Retinal pigment epithelial cell (primary cell): ENCODE results near the gene CREB5.

Experiments used
- DNase-seq: peaks from one replicate; pipeline ENCODE4 v3.0.0-alpha.2; 2010; ENCODE audit warnings: low read depth
- H3K4me3 ChIP-seq: 2 replicates; pipeline ENCODE4 v1.5.1; 2011; ENCODE audit warnings: mild to moderate bottlenecking, low read length, control low read depth, moderate library complexity
- TF ChIP-seq, protein P1 (sequence below): conservative IDR thresholded peaks from 2 replicates; pipeline ENCODE4 v1.5.1; 2011; ENCODE audit warnings: low read depth, low read length, control low read depth, inconsistent platforms

The CREB5 gene

DNA sequence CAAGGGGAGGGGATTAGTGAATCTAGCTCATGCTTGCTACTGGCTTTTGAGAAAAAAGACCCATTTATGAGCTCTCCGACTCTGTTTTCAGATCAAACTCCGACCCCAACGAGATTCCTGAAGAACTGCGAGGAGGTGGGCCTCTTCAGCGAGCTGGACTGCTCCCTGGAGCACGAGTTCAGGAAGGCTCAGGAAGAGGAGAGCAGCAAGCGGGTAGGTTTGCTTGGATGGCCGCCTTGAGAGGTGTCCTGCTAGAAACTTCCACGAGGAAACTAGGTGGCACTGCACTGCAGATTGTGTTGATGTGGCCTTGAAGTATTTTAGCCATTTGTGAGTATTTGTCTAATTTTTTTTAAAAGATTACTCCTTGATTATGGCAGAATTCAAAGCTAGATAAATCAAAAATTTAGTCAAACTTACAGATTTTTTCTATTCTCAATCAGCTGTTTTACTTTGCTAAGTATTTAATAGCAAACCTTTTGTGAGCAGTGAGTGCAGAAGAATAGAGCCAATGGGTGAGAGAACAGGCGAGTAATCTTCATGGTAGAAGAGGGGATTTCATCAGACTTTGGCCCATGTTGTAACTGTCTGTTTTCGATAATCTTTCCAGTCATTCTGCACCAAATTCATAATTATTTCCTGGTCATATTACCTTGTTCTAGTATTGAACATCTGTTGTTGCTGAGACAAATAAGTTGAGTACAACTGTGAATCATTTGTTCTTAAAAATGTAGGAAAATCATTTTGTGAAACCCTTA lies 95.4 kb downstream of the CREB5 start:
- TF ChIP-seq, protein P1, sequence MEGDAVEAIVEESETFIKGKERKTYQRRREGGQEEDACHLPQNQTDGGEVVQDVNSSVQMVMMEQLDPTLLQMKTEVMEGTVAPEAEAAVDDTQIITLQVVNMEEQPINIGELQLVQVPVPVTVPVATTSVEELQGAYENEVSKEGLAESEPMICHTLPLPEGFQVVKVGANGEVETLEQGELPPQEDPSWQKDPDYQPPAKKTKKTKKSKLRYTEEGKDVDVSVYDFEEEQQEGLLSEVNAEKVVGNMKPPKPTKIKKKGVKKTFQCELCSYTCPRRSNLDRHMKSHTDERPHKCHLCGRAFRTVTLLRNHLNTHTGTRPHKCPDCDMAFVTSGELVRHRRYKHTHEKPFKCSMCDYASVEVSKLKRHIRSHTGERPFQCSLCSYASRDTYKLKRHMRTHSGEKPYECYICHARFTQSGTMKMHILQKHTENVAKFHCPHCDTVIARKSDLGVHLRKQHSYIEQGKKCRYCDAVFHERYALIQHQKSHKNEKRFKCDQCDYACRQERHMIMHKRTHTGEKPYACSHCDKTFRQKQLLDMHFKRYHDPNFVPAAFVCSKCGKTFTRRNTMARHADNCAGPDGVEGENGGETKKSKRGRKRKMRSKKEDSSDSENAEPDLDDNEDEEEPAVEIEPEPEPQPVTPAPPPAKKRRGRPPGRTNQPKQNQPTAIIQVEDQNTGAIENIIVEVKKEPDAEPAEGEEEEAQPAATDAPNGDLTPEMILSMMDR: no peak
- DNase-seq: no peak
- no peak overlapping the region for H3K4me3 ChIP-seq

DNA sequence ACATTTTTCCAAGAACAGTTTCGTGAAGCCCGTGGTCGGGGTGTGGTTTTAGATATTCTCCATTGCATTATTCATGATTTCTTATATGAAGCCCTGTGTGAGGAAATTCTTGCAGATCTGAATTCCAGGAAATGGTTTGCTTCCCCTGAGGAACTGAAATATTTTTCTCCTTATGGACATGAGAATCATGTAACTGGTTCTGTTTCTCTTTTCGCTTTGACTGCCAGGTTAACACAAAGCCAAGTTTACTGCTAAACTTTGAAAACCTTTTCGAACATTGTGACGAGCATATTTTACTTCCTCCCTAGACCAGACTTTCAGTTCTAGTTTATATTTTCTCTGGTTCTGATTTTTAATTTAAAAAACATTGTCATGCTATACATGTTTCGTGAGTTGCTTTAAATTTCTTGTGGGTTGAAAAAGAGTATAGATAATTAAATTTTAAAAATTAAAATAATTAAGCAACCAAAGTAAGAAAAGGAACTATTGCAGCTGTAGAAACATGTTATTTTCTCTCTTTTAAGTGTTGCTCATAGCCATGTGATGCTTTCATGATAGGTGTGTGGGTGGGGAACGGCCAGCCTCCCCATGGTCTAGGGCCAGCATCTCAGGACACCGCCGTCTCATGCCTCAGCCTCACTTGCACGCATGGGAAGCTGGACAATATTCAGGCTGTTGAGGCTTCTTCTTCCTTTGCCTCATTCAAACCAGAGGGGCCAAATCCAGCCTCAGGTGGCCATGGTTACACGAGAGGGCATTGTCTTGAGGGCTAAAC lies 97.1 kb downstream of the CREB5 start:
- H3K4me3 ChIP-seq: no peak overlapping the region
- TF ChIP-seq, protein P1: no peak
- DNase-seq: no peak

DNA sequence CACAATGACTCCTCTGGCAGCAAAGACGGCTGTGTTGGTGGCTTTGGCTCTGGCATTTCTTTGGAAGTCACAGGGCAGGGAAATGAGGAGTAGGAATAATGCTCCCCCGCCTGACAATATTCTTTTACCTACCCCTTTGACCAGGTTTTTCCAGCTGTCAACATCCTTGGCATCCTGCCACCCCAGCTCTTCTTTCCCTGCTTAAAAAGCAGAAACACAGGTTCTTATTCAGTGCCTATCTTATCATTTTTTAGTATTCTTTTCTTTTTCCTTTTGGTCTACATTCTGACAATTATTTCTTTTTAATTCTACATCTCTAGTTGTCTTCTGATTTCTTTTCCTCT lies 97.7 kb downstream of the CREB5 start:
- H3K4me3 ChIP-seq: no peak overlapping the region
- TF ChIP-seq, protein P1: no peak
- no peak for DNase-seq

DNA sequence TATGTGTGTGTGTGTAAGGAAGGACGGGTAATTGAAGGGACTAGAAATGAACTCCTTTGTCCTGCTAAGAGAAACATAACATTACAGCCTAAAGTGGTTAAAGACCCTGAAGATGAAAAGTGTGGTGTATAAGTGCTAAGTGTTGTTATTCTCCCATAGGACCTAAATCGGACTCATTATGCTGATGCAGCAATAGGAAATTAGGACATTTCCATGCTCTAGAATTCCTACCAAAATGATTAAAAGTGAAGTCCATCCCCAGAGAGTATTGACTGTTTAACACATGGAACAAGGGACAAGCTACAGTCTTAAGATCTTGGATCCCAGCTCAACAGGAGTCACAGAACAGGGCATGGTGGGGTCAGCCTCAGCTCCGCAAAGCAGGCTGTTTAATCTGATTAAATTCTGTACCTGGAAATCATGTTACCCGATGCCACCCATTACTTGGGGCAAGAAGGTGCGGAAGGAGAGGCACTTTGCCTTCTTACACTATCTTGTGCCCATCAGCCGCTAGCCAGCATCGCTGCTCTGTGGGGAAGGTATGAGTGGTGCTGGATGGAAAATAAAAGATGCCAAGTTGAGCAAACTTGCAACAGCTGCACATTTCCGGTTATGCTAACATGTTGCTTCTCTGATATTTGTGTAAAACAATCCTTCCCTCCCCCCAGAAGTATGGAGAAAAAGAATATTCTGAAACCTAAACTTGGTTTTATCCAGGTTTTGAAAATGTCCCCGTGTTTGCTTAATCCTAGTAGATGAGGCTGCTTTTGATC lies 100.5 kb downstream of the CREB5 start:
- TF ChIP-seq, protein P1: no peak
- no peak overlapping the region for H3K4me3 ChIP-seq
- DNase-seq: no peak

DNA sequence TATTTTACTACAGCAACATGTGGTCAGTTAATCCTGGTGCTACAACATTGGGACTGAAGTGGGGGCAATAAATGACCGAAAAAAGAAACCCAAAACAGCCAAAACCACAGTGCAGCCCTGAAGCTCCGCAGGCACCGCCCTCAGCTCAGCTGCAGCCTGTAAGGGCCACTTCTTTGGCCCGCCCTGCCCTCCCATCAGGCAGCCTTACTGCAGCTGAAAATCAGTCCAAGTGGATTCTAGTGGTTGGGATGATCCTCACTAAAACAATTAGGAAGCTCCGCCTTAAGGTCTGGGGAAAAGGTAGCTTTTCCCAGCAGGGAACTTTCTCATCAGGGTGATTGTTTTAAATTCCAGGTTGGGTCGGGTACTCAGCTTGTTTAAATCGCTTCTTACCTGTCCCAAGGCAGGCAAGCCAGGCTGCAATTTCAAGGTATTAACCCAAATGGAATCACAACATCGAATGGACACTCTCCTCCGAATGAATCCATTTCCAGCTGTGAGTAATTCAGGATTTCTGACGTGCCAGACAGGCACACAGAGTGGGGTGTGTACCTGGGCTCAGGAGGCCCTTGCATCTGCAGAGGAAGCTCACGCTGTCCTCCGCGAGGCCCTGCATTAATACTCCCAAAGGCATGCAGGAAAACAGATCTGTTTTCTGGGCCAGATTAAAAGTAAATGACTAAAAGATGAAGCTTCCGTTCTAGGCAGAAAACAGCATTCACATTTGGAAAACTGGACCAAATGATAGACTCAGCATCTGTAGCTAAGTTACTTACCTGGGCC lies 104.3 kb downstream of the CREB5 start:
- no peak overlapping the region for H3K4me3 ChIP-seq
- DNase-seq: no peak
- TF ChIP-seq, protein P1: no peak

DNA sequence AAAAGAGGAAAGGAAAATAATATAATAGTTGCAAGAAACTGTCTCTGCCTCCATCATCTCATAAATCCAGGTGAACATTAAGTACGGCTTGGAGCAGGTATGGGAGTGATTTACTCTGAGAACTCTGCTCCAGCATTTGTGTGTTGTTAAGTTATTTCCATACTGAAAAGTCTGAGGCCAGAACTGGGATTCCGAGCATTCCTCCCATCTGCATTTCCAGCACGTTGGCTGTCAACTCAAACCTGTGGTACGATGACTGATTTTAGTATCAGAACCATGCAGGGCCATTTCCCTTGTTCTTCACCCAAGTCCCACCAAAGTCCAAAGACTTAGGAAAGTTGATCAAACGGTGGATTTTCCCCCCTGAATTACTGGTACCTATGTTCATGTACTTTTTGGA lies 104.9 kb downstream of the CREB5 start:
- TF ChIP-seq, protein P1: no peak
- no peak overlapping the region for H3K4me3 ChIP-seq
- DNase-seq: no peak
